ENCODE results near the gene SUFU.
A peak's percentile ranks its signal among the peaks of the same experiment; 100 is the strongest.

The SUFU gene

DNA sequence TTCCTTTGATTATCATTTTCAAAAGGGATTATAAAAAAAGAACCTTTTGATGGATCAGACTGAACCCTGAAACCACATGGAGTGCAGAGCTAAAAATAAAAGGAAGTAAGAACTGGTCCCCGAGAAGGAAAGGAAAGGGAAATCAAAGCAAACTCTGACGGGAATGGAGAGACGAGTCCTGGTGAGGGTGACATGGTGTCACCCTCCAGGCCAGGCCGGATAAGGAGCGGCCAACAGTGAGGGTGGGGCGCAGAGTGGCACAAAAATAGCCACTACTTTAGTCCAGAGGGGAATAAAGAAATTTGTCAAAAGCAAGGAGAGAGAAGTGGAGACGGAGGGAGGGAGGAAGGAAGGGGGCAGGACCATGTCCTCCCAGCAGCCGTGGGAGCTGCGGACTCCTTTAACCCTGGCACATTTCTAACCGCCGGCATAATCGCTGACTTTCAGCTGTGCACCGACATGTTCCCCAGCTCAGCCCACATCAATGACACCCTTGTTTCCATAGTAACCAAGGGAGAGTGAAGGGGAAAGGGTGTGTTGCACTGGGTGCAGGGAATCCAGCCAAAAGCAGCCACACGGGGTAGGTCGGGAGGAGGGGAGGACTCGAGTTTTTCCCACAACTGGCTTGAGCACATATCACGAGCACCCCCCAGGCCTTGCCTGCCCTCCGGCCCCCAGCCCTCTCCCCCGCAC lies 170.2 kb downstream of the SUFU start:
- DNase-seq (ENCODE audit: low spot score) = peak; percentile 74

- DNase-seq (ENCODE audit: low spot score) = no peak
Observed at GRCh38 chr10:102674566-102674965, 170.8 kb downstream of the SUFU start.

DNA sequence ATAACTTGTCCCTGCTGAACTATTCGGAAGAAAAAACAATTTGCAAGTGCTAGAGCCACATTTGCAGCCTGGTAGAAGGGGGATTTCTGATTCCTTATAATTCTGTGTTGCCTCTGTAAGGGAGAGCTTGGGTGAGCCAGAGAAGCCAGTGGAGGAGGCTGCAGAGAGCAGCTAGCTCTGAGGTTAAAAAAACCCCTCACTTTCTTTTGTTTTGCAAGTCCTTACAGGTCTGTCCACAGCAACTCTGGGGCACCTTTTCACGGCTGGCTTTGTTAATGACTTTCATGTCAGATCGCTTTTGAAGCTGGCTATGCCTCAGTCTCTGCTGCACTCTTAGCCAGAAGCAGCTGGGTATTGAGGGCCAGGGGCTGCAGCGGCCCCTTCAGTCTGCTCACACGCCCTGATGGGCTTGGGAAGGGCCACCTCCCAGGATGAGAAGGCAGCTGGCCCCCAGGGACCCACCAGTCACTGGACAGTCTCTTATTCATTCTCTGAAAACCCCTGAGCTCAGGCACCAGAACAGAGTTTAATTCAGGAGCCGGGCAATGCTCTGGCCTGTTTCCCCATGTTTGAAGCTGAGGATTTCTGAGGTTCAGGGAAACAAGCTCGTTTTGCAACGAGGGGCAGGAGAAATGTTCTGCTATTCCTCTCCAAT lies 171.4 kb downstream of the SUFU start:
- no peak for DNase-seq (ENCODE audit: low spot score)

- no peak for DNase-seq (ENCODE audit: low spot score)
Observed at GRCh38 chr10:102675666-102676533, 172.1 kb downstream of the SUFU start.

DNA sequence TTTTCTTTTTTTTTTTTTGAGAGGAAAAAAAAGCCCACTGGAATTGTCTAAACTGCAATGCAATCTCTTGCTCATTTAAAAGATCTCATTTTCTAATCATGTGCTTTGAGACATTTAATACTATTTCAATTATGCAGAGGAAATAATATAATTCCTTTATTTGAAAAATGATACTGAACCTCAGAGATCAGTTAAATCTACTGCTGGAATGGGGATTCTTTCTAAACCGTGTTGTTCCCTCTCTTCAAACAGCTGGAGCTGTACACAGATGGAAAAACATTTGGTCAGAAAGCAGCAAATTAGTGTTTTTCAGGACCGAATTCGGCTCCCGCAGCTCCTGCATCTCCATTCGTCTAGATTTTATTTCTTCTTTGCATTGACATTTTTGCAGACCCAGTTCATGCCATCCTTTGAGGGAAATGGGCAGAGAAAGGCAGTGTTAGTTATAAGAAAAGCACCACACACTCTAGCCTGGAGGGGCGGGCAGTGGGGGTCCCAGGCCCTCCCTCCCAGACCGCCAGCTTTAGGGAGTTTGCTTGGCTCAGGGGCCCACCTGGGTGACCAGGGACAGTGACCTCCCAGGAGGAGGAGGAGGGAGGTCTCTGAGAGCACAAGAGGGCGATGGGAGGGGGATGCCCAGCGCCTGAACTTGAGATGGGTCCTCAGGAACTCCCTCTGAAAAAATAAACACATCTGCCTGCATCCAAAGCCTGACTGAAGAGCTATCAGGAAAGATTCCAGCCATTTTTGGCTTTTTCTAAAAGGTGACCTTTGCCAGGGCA lies 173.0 kb downstream of the SUFU start:
- no peak for DNase-seq (ENCODE audit: low spot score)

- no peak for DNase-seq (ENCODE audit: low spot score)
Observed at GRCh38 chr10:102677331-102678067, 173.7 kb downstream of the SUFU start.

DNA sequence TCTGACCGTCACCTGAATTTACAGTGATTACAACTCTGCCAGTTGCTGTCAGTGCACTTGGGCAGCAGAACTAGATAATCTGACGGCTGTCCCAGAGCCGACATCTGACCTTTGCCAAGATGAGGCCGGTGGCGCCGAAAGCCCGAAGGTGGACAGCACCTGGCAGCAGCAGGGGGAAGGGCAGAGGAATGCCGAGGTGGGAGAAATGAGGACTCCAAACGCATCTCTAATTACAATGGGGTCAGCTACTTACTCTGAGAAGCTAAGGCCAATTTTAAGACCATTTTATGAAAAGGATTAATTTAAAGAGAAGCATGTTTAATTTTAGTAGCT lies 174.3 kb downstream of the SUFU start:
- no peak for DNase-seq (ENCODE audit: low spot score)

DNA sequence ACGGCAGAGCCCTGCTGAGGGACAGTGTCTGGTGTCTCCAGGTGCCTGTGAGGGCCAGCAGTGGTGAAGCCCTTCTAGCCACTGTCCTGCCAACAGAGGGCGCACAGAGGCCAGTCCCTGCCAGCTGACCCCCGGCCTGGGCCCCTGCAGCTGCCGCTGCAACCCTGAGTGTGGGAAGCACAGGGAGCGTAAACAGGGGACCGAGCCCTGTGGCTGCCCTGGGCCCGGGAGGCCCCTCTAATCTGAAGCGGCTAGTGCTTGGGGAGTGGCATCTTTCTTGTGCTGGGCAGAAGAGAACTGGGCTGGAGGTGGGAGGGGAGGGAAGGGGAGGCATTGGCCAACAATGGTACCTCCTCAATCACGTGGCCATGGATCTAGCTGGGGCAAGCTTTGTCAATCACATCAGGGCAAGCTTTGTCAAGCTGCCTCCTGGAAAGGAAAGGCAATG lies 175.1 kb downstream of the SUFU start:
- peak; percentile 92 for DNase-seq (ENCODE audit: low spot score)

DNA sequence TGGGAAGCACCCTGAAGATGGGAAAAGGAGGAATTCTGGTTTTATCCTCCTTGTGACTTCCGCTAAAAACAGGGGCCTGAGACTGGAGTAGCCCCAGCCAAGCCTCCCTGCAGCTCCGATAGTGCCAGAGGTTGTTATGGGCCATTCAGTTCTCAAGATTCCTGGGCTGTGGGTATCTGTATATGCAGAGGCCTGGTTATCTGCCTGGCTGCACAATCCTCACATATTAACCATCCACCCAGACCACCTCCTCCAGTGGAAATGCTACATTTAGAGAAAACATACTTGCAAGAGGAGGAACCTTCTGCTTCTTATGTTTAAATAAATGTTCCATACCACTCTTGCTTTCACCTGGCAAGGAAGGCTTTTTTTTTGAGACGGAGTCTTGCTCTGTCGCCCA lies 175.8 kb downstream of the SUFU start:
- DNase-seq (ENCODE audit: low spot score) = no peak

GRCh38 chr10:102681696-102682095 lies 177.9 kb downstream of the SUFU start:
- DNase-seq (ENCODE audit: low spot score) = no peak

DNA sequence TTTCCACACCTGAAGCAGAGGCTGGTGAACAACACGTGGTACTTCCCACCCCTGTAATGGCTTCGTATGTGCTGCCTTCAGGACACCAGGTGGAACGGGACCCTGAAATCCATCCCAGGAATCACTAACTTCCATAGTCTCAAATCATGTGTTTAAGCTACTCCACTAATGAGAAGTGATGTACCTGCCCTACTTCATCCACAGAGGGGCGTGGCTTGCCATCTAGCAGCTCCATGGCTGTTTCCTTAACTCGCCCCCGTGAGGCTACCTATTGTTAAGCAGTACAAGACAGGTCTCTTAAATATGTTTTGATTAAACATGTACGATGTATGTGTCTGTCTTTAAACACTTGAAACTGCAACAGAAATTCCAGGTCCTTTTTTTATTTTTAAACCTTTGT lies 178.6 kb downstream of the SUFU start:
- no peak for DNase-seq (ENCODE audit: low spot score)

GRCh38 chr10:102682981-102683380 lies 179.2 kb downstream of the SUFU start:
- DNase-seq (ENCODE audit: low spot score) = no peak

Data from ecto neural progenitor cell (in vitro differentiated cells).